HCT116 (cell line): ENCODE measurements around the gene ADARB2. TPM values are rescaled to one million over a fixed set of nuclear protein-coding genes. Genes with fewer than 3 reads are reported as not detected.

Experiments used
- ATAC-seq: fragments of 200-7000 bp; cut with Tn5 transposase; 2 replicates; pipeline ENCODE4 v1.9.1; 2020; ENCODE audit warnings: mild to moderate bottlenecking, moderate library complexity
- BruUV-seq: library from RNA; stranded (reverse); fragments of 400-500 nt; replicated peaks from 2 replicates; lab custom pipeline; 2021; lab: Mats Ljungman, UMichigan
- CTCF ChIA-PET: fragments of 300-600 bp; sonication (Branson Sonifier 250); formaldehyde crosslinking; loops from one replicate; lab custom pipeline; 2021; ENCODE audit warnings: antibody characterized with exemption; lab: Charles Lee
- POLR2A ChIA-PET: fragments of 300-600, 350-600 bp; sonication (Branson Sonifier 250); formaldehyde crosslinking; loops from one replicate; lab custom pipeline; 2021; ENCODE audit warnings: antibody characterized with exemption; lab: Charles Lee
- RAD21 ChIA-PET, 2 experiments: fragments of 300-600 bp; sonication (Branson Sonifier 250); formaldehyde crosslinking; loops; one replicate each; lab custom pipeline; 2023; ENCODE audit warnings: low total read pairs in 2 of 2; ENCODE audit not compliant: uncharacterized antibody in 2 of 2, unreplicated experiment in 2 of 2, low non-redundant PET in 1 of 2; lab: Charles Lee
- DNase-seq: peaks from one replicate; pipeline ENCODE4 v3.0.0-alpha.2; 2010; ENCODE audit warnings: low read depth, low spot score
- H2AFZ ChIP-seq: fragments of 200-600 bp; shearing (Covaris generic), sonication (generic); 2 replicates; pipeline ENCODE4 v1.6.1; 2017; ENCODE audit warnings: low read depth, mixed run types, mixed read lengths, antibody characterized with exemption, low read length; ENCODE audit not compliant: poor library complexity, severe bottlenecking
- H3K27ac ChIP-seq: 2 replicates; pipeline ENCODE4 v1.5.1; 2012; ENCODE audit warnings: low read depth, low read length
- H3K27me3 ChIP-seq: fragments of 200-600 bp; sonication (generic); 2 replicates; pipeline ENCODE4 v1.6.1; 2016; ENCODE audit warnings: mixed run types, low read length, mixed read lengths; ENCODE audit not compliant: insufficient read depth
- H3K36me3 ChIP-seq, 2 experiments: fragments of 200-500 bp in 1 of 2; fragments of 200-600 bp in 1 of 2; sonication (Bioruptor generic) in 1 of 2; sonication (generic) in 1 of 2; 2 replicates each; pipeline versions ENCODE4 v1.5.1 to v1.6.1; 2014 to 2016; ENCODE audit warnings: low read length in 2 of 2, inconsistent platforms in 1 of 2, mixed read lengths in 1 of 2, mixed run types in 1 of 2; ENCODE audit not compliant: insufficient read depth in 2 of 2, control insufficient read depth in 1 of 2
- H3K4me1 ChIP-seq, 2 experiments: fragments of 200-600 bp in 1 of 2; sonication (generic) in 1 of 2; 2 replicates each; pipeline versions ENCODE4 v1.5.1 to v1.6.1; 2012 to 2017; ENCODE audit warnings: low read length in 2 of 2, inconsistent platforms in 1 of 2, mild to moderate bottlenecking in 1 of 2, mixed read lengths in 1 of 2, mixed run types in 1 of 2, moderate library complexity in 1 of 2; ENCODE audit not compliant: insufficient read depth in 2 of 2, control insufficient read depth in 1 of 2
- H3K4me2 ChIP-seq: fragments of 200-600 bp; sonication (generic); 2 replicates; pipeline ENCODE4 v1.6.1; 2017; ENCODE audit warnings: mixed run types, low read length, mixed read lengths
- H3K4me3 ChIP-seq, 2 experiments: fragments of 200-600 bp in 1 of 2; sonication (generic) in 1 of 2; replicated peaks in 1 of 2; 2 replicates each; pipeline ENCODE4 v1.5.1; 2011 to 2016; ENCODE audit warnings: low read length in 2 of 2, control low read depth in 1 of 2, low read depth in 1 of 2, mild to moderate bottlenecking in 1 of 2, mixed read lengths in 1 of 2, mixed run types in 1 of 2
- H3K79me2 ChIP-seq: fragments of 200-600 bp; sonication (generic); 2 replicates; pipeline ENCODE4 v1.6.1; 2017; ENCODE audit warnings: mild to moderate bottlenecking, mixed run types, low read length, moderate library complexity, mixed read lengths; ENCODE audit not compliant: insufficient read depth
- H3K9ac ChIP-seq: fragments of 200-600 bp; sonication (generic); 2 replicates; pipeline ENCODE4 v1.6.1; 2016; ENCODE audit warnings: low read length, mixed read lengths
- H3K9me2 ChIP-seq: fragments of 200-600 bp; sonication (generic), shearing (Covaris generic); 2 replicates; pipeline ENCODE4 v1.6.1; 2017; ENCODE audit warnings: mixed run types, mild to moderate bottlenecking, moderate library complexity; ENCODE audit not compliant: insufficient read depth
- H3K9me3 ChIP-seq, 2 experiments: fragments of 200-500 bp in 1 of 2; fragments of 200-600 bp in 1 of 2; sonication (Bioruptor generic) in 1 of 2; sonication (generic) in 1 of 2; 2 replicates each; pipeline ENCODE4 v1.6.1; 2014 to 2017; ENCODE audit warnings: low read length in 2 of 2, mixed read lengths in 2 of 2, inconsistent platforms in 1 of 2, low read depth in 1 of 2, mild to moderate bottlenecking in 1 of 2, mixed run types in 1 of 2, moderate library complexity in 1 of 2; ENCODE audit not compliant: control insufficient read depth in 1 of 2, insufficient read depth in 1 of 2
- H4K20me1 ChIP-seq: fragments of 200-600 bp; sonication (generic), shearing (Covaris generic); 2 replicates; pipeline ENCODE4 v1.6.1; 2017; ENCODE audit warnings: mixed run types, mild to moderate bottlenecking, moderate library complexity; ENCODE audit not compliant: insufficient read depth
- ATF3 ChIP-seq: IDR thresholded peaks from 2 replicates; pipeline ENCODE4 v1.6.1; 2012
- CBX3 ChIP-seq: IDR thresholded peaks from 2 replicates; pipeline ENCODE4 v1.6.1; 2012; ENCODE audit warnings: low read depth
- ELF1 ChIP-seq: IDR thresholded peaks from 2 replicates; pipeline ENCODE4 v1.6.1; 2012; ENCODE audit warnings: low read depth, borderline replicate concordance
- EZH2phosphoT487 ChIP-seq: fragments of 200-600 bp; IDR thresholded peaks from 2 replicates; pipeline ENCODE4 v1.6.1; 2018; ENCODE audit warnings: antibody characterized with exemption, borderline replicate concordance
- FOSL1 ChIP-seq: IDR thresholded peaks from 2 replicates; pipeline ENCODE4 v1.6.1; 2012; ENCODE audit warnings: low read depth
- JUND ChIP-seq: IDR thresholded peaks from 2 replicates; pipeline ENCODE4 v1.6.1; 2012
- POLR2A ChIP-seq: IDR thresholded peaks from 2 replicates; pipeline ENCODE4 v1.7.0; 2011; ENCODE audit warnings: borderline replicate concordance; ENCODE audit not compliant: insufficient read depth, insufficient read length; ENCODE audit errors: extremely low read depth
- POLR2AphosphoS5 ChIP-seq: IDR thresholded peaks from 2 replicates; pipeline ENCODE4 v1.6.1; 2011; ENCODE audit warnings: mild to moderate bottlenecking, low read depth, low read length, moderate library complexity
- RAD21 ChIP-seq: IDR thresholded peaks from 2 replicates; pipeline ENCODE4 v1.6.1; 2012; ENCODE audit warnings: low read depth, mild to moderate bottlenecking
- SIN3A ChIP-seq: IDR thresholded peaks from 2 replicates; pipeline ENCODE4 v1.6.1; 2012; ENCODE audit warnings: low read depth
- SP1 ChIP-seq: IDR thresholded peaks from 2 replicates; pipeline ENCODE4 v1.6.1; 2012; ENCODE audit warnings: low read depth
- SRF ChIP-seq: IDR thresholded peaks from 2 replicates; pipeline ENCODE4 v1.6.1; 2012; ENCODE audit warnings: low read depth
- TCF7L2 ChIP-seq: IDR thresholded peaks from 2 replicates; pipeline ENCODE4 v1.7.0; 2011; ENCODE audit warnings: borderline replicate concordance, inconsistent platforms; ENCODE audit not compliant: insufficient read depth, insufficient read length; ENCODE audit errors: extremely low read depth
- YY1 ChIP-seq: IDR thresholded peaks from 2 replicates; pipeline ENCODE4 v1.6.1; 2011; ENCODE audit warnings: low read length, low read depth, moderate library complexity, mild to moderate bottlenecking; ENCODE audit not compliant: insufficient replicate concordance; ENCODE audit errors: extremely low read depth
- ZFX ChIP-seq: fragments of 450-650 bp; IDR thresholded peaks from 2 replicates; pipeline ENCODE4 v1.6.1; 2017
- intact Hi-C: fragments of 100-400 bp; cut with micrococcal nuclease; formaldehyde crosslinking; loops from 2 replicates; pipeline ENCODE4 v1.10.0; 2022
- total RNA-seq: library from RNA; stranded (reverse); gene quantifications from one replicate; pipeline ENCODE4 v1.2.1, GENCODE V29; 2021; ENCODE audit not compliant: unreplicated experiment
- TF ChIP-seq, protein P1 (sequence below), 3 experiments: fragments of 200-600 bp in 1 of 3; sonication (generic) in 1 of 3; IDR thresholded peaks in 2 of 3; conservative IDR thresholded peaks in 1 of 3; 2 replicates each; pipeline ENCODE4 v1.5.1; 2012 to 2017; ENCODE audit warnings: low read depth in 2 of 3, low read length in 2 of 3, antibody characterized with exemption in 1 of 3, borderline replicate concordance in 1 of 3, control low read depth in 1 of 3, mild to moderate bottlenecking in 1 of 3, mixed read lengths in 1 of 3, mixed run types in 1 of 3, moderate library complexity in 1 of 3; ENCODE audit not compliant: insufficient read depth in 1 of 3

Gene ADARB2
- total RNA-seq, 1 experiment from 2014 or later: not detected

DNA sequence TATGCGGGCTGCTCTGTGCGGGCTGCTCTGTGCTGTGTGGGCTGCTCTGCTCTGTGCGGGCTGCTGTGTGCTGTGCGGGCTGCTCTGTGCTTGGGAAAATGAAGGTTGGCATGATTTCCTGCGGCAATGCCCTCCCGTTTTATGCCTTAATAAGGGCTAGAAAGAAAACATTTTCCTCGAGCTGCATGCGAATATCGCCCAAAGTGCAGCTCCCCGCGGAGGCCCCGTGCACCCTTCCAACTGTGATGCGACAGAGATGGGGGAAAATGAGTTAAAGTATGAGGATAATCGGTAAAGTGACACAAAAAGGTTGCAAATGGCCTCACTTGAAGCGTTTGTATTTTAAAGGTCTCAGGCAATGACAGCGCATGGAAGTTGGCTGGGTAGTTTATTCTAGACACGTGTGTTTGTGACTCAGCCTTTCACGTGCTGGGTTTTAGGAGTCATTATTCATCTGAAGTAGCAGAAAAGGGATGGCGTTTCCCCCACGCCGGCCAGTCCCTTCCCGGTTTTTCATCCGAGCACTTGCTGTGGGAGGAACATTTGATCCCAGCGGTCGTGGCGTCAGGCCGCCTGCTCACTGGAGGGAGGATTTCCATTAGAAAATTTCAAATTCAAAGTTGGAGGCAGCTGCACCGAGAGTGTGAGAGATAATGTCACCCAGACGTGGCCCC, 220.7 kb downstream of the ADARB2 start:
- DNase-seq (no peak), ATAC-seq (no peak)
- CTCF ChIA-PET: no interaction called here
- Histone ChIP-seq H3K4me1 (no peaks in the 10 kb centered on the region), H3K9me3 (no peaks in the 10 kb centered on the region), H3K4me2 (no peak overlapping the region), H2AFZ (no peak overlapping the region), H3K4me3 (no peak overlapping the region), H3K27me3 (peaks cover 11% of the 10 kb centered on the region; the same call in 1 of the 2 replicates), H3K27ac (no peak overlapping the region), H4K20me1 (no peaks in the 10 kb centered on the region; the same call in 1 of the 2 replicates), H3K9ac (no peak overlapping the region), H3K79me2 (no peaks in the 10 kb centered on the region), H3K36me3 (no peaks in the 10 kb centered on the region), H3K9me2 (no peaks in the 10 kb centered on the region)
- intact Hi-C loops: no loop called here
- TF ChIP-seq YY1: no peak
- no peak for TF ChIP-seq ATF3
- no peak for TF ChIP-seq SP1
- no peak for TF ChIP-seq POLR2A
- no peak for TF ChIP-seq SIN3A
- TF ChIP-seq, protein P1, sequence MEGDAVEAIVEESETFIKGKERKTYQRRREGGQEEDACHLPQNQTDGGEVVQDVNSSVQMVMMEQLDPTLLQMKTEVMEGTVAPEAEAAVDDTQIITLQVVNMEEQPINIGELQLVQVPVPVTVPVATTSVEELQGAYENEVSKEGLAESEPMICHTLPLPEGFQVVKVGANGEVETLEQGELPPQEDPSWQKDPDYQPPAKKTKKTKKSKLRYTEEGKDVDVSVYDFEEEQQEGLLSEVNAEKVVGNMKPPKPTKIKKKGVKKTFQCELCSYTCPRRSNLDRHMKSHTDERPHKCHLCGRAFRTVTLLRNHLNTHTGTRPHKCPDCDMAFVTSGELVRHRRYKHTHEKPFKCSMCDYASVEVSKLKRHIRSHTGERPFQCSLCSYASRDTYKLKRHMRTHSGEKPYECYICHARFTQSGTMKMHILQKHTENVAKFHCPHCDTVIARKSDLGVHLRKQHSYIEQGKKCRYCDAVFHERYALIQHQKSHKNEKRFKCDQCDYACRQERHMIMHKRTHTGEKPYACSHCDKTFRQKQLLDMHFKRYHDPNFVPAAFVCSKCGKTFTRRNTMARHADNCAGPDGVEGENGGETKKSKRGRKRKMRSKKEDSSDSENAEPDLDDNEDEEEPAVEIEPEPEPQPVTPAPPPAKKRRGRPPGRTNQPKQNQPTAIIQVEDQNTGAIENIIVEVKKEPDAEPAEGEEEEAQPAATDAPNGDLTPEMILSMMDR (IDR thresholded peaks at IDR 0.05 in 2 of 3, conservative IDR thresholded peaks at IDR 0.05 in 1 of 3; ENCODE audit: borderline replicate concordance in 1 of 3, insufficient read depth in 1 of 3, low read depth in 2 of 3, low read length in 2 of 3): no peak
- no peak for TF ChIP-seq CBX3
- no peak for TF ChIP-seq FOSL1
- no peak for TF ChIP-seq TCF7L2
- no peak for TF ChIP-seq EZH2phosphoT487
- no peak for TF ChIP-seq RAD21
- no peak for TF ChIP-seq ELF1
- no peak for TF ChIP-seq POLR2AphosphoS5
- no peak for TF ChIP-seq JUND
- TF ChIP-seq SRF: no peak
- no peak for TF ChIP-seq ZFX
- RAD21 ChIA-PET: no interaction called here
- POLR2A ChIA-PET: no interaction called here
- no TSS peak for BruUV-seq
